ENCODE results near the gene CNTNAP2.
A peak's percentile ranks its signal among the peaks of the same experiment; 100 is the strongest.

Gene CNTNAP2

DNA sequence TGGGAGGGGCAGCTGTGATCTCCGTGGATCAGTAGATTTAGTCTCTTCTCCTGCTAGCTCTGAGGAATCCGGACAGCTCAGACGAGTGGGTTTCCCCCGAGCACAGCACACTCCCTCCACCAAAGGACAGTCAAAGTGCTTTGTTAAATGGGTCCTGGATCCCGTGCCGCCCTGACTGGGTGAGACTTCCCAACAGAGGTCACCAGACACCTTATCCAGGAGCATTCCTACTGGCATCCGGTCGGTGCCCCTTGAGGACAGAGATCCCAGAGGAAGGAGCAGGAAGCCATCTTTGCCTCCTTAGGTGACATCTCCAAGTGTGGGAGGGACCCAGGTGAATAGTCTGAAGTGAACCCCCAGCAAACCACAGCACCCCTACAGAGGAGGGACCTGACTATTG is 1148.9 kb downstream of the CNTNAP2 start:
- no peak for DNase-seq (ENCODE audit: low spot score)

DNA sequence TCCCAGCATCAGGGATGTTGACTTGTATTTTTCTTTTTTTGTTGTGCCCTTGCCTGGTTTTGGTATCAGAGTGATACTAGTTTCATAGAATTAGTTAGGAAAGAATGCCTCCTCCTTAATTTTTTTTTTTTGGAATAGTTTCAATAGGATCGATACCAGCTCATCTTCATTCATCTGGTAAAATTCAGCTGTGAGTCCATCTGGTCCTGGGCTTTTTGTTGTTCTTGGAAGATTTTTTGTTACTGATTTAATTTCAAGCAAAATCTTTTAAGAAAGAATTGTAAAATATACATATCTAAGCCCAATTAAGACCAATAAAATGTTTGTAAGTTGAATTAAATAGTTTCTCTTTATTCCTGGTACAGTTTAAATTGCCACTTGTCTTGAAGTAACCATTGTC is 1159.5 kb downstream of the CNTNAP2 start:
- no peak for DNase-seq (ENCODE audit: low spot score)

DNA sequence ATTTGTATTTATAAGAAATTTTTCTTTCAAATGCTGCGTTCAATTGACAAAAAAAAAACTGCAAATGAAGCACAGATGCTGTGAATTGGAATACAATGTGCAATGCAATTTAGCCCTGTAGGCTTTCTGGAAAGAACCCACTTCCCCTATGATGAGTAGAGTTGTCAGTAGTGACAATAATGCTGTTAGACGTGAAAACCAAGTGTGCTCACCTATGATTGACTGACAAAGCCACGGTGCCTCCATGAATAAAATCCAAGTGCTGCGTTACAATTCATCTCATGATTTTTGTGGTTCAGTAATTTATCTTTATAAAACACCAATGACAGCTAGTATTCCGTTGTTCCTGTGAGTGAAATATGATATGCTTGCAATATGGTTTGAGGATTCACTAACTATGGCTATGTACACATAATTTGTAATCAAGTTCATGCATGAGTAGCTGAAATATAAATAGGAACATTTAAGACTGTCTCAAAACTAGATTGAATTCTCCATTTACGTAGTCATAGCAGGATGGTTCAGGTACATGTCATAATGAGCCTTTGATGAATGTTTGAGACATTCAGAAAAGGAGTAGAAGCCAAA is 1160.3 kb downstream of the CNTNAP2 start:
- DNase-seq (ENCODE audit: low spot score) = no peak

DNA sequence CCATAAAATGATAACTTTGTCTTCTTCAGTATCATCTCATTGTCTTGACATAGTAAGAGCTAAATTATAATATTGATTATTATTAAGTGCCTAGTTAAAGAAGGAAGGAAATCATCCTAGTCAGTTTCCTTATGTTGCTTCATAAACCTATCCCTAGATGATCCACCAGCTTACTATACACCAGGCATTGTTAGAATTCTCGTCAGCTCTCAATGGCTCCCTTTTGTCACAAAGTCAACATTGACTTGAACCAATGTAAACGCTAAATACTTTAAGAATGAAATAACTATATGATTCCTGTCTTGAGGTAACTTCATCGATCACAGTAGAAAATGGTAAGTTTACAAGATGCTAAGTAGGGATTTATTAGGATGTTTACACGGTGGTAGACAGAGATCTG is 1162.9 kb downstream of the CNTNAP2 start:
- no peak for DNase-seq (ENCODE audit: low spot score)

DNA sequence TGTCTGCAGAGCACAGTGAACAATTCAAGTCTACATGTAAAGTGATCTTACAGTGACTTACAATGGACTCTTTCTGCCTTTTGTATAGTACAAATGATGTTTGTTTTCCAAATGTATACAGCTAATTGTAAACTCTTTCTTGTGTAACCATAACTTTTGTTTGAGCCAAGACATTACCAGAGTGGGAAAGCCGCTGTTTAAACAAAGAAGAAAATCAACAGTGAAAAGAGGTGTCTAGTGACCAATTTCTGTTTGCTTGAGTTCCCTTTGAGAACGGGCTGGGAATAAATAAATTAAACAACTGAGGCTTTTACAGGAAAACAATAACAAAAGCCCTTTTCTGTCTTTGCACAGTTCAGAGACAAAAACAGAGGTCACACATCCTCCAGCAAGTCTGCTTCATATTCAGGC is 1163.4 kb downstream of the CNTNAP2 start:
- no peak for DNase-seq (ENCODE audit: low spot score)

DNA sequence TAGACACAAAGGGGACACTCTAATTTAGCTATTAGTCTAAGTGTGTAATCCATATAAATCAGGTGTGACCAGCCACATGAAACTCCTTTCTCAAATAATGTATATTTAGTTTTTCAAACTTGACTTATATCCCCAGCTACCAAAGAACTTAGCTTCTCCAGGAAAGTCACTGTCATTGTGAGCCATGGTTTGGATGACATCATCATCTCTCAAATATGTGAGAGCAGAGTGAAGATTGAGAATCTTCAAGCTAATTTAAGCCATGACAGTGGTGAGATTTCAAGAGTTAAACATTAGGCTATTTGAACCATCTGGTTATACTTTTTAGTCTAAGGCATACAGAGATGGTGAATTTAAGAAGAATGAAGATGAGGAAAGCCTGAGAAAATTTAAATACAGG is 1165.6 kb downstream of the CNTNAP2 start:
- DNase-seq (ENCODE audit: low spot score) = no peak

DNA sequence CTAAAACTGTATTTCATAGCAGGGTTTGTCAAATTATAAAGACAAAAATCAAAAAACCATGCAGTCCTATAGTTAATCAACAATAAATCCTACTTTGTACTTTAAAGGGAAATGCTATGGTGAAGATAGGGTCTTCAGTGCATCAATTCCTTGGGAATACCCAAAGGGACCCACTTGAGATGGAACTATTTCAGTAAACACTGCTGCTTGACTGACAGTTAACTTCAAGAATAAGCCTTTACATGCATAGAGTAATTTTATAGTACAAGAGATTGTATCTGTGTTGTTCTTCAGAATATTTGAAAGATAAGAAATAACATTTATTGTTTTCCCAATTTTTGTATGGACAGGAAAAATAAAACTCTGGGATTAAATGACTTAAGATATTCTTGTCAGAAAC is 1179.6 kb downstream of the CNTNAP2 start:
- DNase-seq (ENCODE audit: low spot score) = no peak

DNA sequence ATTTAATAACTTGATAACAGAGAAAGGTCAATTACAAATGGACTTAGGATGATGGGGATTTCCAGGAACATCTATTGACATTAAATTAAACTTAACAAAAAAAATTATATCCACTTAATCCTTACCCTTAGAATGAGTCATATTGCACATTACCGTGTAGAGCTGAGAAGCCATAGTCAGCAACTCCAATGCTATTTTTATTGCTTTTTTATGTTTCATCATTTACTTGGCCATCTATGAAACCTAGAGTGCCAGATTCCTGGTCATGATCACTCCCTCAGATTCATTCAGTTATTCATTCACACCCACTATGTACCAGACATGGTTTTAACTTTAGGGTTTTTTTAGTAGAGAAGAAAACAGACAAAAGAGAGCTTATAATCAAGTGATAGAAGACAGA is 1180.4 kb downstream of the CNTNAP2 start:
- DNase-seq (ENCODE audit: low spot score) = no peak

DNA sequence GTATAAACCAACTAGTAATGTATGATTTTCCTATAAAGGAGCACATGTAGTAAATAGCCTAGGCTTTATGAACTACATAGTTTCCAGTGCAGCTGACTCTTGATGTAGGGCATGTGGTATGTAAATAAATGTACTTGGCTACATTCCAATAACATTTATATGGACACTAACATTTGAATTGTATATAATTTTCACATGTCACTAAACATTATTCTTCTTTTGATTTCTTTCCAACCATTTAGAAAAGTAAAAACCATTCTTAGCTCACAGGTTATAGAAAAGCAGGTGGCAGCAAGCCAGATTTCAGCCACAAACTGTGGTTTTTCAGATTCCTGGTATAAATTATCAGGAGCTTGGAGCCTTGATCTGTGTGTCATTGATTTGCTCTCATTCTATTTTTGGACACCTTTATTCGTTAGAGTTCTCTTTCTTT is 1182.0 kb downstream of the CNTNAP2 start:
- DNase-seq (ENCODE audit: low spot score) = no peak

DNA sequence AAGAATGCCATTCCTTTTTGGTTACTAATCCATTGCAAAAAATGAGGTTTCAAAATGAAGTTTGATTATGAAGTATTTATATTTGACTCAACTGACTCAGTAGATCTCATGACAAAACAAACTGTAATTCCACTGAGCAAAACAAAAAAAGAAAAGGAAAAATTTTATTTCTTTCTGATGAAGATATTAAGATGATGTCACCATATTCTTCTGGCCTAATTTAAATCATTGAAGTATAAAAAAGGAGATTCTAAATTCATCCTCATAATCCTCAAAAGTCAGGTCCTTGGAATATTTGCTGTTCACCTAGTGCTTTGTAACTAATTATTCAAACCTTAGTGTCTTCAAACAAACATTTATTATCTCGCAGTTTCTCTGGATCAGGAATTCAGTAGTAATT is 1183.7 kb downstream of the CNTNAP2 start:
- no peak for DNase-seq (ENCODE audit: low spot score)

DNA sequence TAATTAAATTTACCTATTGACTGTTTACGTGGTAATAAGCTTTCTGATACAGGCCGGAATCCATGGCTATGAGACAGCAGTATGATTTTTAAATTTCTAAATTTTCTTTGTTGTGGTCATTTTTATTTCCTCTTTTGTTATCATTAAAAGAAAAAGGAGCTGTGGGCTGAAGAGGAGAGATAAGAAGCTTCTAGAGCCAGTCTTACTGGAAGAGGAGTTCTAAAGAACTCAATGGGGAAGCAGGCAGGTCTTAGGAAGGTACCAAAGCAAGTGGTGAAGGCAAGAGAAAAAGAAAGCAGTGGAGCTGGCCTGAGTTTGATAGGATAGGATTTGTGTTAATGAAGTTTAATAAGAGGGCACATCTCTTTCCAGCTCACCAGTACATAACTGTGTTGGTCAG is 1187.8 kb downstream of the CNTNAP2 start:
- DNase-seq (ENCODE audit: low spot score) = no peak

DNA sequence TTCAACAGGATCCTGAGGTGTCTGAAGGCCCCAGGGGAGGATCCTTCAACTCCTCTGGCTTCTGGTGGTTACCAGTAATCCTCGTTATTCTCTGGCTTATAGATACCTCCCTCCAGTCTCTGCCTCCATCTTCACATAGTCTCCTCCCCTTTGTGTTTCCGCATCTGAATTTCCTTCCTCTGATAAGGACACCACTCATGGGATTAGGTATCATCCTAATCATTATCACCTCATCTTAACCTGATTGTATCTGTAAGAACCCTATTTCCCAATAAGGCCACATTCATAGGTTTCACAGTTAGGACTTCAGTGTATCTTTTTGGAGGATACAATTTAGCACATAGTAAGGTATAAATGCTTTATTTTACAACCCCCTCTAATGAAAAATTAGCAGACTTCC is 1189.2 kb downstream of the CNTNAP2 start:
- DNase-seq (ENCODE audit: low spot score) = no peak

DNA sequence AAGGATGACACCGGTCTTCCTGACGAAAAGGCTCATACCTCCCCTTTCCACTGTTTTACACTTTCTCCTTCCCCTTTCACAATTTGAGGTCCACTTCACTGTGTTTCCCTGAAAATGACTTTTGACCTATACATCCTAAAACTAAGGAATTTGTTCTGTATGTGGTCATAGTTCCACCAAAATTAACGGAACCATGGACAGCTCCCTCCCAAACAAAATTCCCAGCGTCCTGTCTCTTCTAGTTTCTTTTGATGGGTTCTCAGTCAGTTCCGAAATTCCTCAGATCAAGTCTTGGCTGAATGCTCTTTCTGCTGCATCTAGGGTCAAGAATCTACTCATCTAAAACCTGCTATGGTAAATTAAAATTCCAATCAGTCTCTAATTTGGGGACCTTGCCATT is 1191.9 kb downstream of the CNTNAP2 start:
- DNase-seq (ENCODE audit: low spot score) = no peak

DNA sequence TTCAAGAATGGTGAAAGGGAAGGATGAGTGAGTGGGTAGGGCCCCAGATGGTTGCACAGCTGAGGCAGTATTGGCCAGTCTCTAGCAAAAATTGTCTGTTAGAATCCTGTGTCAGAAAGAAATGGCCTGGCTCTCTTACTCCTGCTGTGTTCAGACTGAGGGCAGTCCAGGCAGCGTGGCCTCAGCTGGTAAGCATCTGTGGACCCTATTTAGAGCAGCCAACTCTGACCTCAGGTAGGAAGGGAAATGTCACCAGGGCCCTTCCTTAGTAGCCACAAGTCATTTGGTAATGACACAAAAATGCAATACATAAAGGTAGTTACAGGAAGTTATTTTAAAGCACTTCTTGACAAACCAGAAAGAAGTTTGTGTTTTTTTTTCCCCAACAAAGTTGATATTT is 1194.7 kb downstream of the CNTNAP2 start:
- no peak for DNase-seq (ENCODE audit: low spot score)

DNA sequence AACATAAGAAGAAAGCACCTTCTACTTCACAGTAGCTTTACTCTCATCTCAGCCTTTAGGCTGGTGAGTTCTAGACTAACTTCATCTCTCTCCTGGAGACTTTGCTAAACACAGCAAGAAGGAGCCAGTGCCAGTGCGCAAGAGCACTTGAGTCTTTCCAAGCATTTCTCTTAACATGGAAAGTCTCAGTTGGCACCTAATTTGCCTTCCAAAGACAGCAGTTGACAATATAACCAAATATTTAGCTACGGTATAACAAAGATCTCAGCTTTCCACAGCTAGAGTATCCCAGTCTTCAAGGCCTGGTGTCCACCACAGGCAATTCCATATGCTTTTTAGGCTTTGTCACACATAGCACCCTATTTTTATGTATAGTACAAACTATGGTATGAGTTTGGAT is 1204.9 kb downstream of the CNTNAP2 start:
- DNase-seq (ENCODE audit: low spot score) = no peak

DNA sequence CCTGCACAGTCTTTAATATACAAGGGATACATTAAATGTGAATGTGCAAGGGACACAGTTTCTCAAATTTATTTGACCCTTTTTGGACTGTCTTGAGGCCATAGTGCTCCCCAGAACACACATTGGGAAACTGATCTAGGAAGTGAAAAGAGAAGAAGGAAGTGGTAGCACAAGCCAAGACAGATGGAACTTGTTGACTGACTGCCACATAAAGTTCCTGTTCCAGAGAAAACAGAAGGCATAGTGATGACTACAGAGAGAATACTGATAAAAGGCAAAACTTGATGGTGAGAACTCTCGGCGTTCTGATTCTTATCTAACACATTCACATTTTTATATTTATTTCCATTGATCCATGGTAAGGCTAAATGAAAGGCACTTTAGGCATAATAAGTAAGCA is 1216.4 kb downstream of the CNTNAP2 start:
- DNase-seq (ENCODE audit: low spot score) = no peak

DNA sequence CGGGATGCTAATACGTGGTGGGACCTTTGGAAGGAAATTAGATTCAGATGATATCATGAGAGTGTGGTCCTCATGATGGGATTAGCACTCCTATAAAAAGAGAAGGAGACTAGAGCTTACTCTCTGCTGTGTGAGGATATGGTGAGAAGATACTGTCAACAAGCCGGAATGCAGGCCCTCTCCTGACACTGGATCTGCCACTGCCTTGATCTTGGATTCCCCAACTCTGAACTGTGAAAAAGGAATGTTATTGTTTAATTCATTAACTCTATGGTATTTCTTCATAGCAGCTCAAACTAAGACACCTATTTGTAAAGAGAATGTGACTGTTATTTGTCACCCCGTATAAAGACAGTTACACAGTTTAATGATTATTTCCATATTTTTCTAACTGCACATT is 1246.5 kb downstream of the CNTNAP2 start:
- DNase-seq (ENCODE audit: low spot score) = no peak

DNA sequence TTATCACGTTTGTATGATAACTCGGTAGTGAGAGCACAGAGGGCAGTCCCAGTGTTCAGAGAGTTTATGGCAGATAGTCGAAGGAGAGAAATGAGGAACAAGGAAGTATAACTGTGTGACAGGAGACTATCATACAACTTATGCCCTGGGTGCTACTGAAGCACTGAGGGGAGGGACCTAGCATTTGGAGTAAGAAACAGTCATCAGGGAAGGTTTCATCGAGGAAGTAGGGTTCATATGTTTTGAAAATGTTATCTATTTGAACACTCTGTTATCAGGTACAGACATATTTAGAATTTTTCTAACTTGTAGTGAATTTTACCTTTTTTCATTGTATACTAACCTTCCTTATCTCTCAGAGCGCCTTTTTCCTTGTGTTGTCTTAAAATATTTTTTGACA is 1259.6 kb downstream of the CNTNAP2 start:
- no peak for DNase-seq (ENCODE audit: low spot score)

DNA sequence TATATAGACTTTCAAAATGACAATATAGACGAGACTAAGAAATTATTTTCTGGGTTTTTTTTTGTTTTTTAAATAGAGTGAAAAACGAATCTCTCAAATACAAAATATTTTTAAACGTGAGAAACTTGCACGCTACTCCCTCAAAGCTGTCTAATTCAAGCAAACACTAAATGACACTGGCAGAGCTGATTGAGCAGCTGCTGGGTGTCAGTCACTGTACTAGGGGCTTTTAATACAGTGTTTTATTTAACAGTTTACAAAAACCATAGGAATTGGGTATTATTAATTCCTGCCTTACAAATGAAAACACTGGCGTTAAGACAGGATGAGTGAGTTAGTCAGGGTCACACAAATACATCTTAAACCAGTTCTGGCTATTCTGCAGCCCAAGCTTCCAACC is 1264.3 kb downstream of the CNTNAP2 start:
- no peak for DNase-seq (ENCODE audit: low spot score)

DNA sequence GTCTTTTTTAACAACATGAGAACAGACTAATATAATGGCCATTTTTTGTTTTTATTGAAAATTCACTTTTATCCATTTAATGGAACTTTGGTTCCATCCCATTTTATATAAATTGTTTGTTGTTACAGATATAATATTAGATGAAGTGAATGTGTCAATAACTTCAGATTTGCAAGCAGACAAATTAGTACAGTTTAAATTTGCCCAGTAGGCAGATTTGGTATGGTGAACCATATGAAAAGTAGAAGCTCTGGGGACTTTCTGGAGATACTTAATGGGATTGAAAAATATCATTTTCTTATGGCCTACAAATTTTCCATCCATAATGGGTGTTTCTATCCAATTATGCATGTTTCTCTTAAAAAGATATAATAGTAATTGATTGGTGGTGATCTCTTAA is 1277.7 kb downstream of the CNTNAP2 start:
- DNase-seq (ENCODE audit: low spot score) = no peak

DNA sequence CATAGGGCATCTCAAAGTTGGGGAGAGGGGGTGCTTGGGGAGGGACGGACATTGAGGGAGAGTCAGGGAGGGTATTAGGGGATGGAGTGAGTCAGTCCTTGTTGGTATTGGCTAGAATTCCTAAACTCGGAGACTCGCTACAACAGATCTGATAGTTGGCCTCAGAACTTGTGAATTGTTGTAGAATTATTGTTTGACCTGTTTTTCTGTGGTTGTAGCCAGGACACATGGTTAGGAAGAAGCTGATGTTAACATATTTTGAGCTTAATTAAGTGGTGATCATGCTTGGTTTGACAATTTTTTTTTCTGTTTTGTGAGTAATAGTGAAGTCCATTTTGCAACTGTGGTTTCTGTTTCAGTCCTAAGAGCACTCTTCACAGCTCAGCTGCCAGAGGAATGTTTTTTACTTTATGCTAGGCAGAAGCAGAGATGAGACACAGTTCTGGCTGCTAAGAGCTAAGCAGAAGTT is 1283.7 kb downstream of the CNTNAP2 start:
- DNase-seq (ENCODE audit: low spot score) = peak; percentile 50

DNA sequence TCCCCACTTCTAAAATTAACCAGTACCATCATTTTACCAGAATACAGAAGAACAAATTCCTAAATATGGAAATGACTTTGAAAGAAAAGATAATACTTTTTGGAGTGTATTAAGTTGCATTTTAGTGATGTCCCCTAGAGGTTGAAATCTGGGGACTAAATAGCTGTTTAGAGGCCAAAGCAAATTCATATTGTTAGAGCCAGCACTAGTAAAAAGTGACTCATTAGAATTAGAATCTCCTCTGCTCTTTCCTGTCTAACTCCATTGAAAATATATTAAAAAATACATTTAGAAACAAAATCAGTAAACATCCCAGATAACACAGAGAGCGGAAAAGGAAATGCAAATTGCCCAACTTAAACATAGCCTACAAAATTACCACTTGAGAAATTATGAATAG is 1284.3 kb downstream of the CNTNAP2 start:
- no peak for DNase-seq (ENCODE audit: low spot score)

DNA sequence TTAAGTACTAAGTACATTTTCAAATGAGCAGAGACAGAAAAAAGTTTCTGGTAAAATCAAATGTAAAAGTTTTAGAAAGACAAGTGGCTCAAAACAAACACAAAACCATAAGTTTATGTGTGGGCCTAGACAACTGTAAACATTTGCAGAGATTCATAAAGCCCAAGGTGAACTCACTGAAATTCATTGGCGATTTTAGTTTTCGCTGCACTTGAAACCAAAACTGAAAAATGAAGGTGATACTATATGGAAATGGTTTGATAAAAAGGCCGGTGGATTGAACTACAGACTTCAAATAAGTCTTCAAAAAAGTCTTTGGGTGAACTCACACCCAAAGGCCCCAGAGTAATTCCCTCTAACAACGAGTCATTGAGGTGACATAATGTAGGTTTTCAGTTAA is 1289.0 kb downstream of the CNTNAP2 start:
- no peak for DNase-seq (ENCODE audit: low spot score)

DNA sequence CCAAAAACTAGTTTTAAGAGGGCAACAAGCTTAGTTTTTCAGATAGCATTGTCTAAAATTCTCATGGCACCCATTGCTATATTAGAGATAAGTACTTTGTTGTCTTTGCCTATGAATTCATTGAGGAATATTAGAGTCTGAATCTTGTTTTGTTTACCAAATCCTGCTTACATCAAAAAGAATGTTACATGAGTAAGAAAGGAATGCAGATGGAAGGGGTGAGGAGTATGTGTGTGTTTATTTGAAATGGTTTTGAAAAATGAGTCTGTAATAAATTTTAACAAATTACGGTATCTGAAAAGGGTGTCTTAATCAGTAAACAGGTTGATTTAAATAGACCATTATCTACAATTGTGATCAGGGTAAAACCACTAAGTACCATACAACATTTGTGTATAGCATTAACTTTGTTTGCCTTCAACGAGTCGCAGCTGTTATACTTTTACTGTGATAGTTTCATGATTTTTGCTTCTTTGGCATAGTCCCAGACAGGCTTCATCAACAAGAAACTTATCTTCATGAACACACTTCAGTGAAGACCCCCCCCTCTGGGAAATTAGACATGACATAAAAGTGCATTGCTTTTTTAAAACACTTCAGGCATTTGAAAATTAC is 1290.0 kb downstream of the CNTNAP2 start:
- DNase-seq (ENCODE audit: low spot score) = peak; percentile 18

Measured in AG08395 (cell line).